ENCODE data around the gene GRK5.

Gene GRK5

GRCh38 chr10:119406601-119407253 is 199.4 kb downstream of the GRK5 start:
- Histone ChIP-seq H3K9ac (ENCODE audit: low read length) (no peak overlapping the region), H3K9me3 (ENCODE audit: control insufficient read depth, low read length) (no peaks in the 10 kb centered on the region), H3K4me1 (ENCODE audit: control insufficient read depth, insufficient read depth, low read length) (peaks cover 5% of the 10 kb centered on the region), H3K4me3 (ENCODE audit: low read length) (no peak overlapping the region), H3K36me3 (ENCODE audit: control insufficient read depth, insufficient read depth, low read length, severe bottlenecking) (no peaks in the 10 kb centered on the region), H3K27me3 (replicated peaks; ENCODE audit: control insufficient read depth, insufficient read depth, low read length) (no peaks in the 10 kb centered on the region)
- DNase-seq (ENCODE audit: low read depth), result no peak

GRCh38 chr10:119407254-119407777 is 199.9 kb downstream of the GRK5 start:
- Histone ChIP-seq H3K27me3 (replicated peaks; ENCODE audit: control insufficient read depth, insufficient read depth, low read length) (no peaks in the 10 kb centered on the region), H3K9me3 (ENCODE audit: control insufficient read depth, low read length) (no peaks in the 10 kb centered on the region), H3K36me3 (ENCODE audit: control insufficient read depth, insufficient read depth, low read length, severe bottlenecking) (no peaks in the 10 kb centered on the region), H3K4me1 (ENCODE audit: control insufficient read depth, insufficient read depth, low read length) (peaks cover 2% of the 10 kb centered on the region), H3K9ac (ENCODE audit: low read length) (no peak overlapping the region), H3K4me3 (ENCODE audit: low read length) (no peak overlapping the region)
- no peak for DNase-seq (ENCODE audit: low read depth)

- no peaks in the 10 kb centered on the region for H3K27me3 ChIP-seq (replicated peaks; ENCODE audit: control insufficient read depth, insufficient read depth, low read length)
- H3K9ac ChIP-seq (ENCODE audit: low read length), result no peak overlapping the region
- DNase-seq (ENCODE audit: low read depth), result no peak
- H3K4me3 ChIP-seq (ENCODE audit: low read length), result no peak overlapping the region
- no peaks in the 10 kb centered on the region for H3K36me3 ChIP-seq (ENCODE audit: control insufficient read depth, insufficient read depth, low read length, severe bottlenecking)
- peaks cover 8% of the 10 kb centered on the region for H3K4me1 ChIP-seq (ENCODE audit: control insufficient read depth, insufficient read depth, low read length)
- no peaks in the 10 kb centered on the region for H3K9me3 ChIP-seq (ENCODE audit: control insufficient read depth, low read length)
Observed at GRCh38 chr10:119408072-119408471, 200.7 kb downstream of the GRK5 start.

- no peak overlapping the region for H3K4me3 ChIP-seq (ENCODE audit: low read length)
- H3K9ac ChIP-seq (ENCODE audit: low read length), result no peak overlapping the region
- no peak for DNase-seq (ENCODE audit: low read depth)
- no peaks in the 10 kb centered on the region for H3K27me3 ChIP-seq (replicated peaks; ENCODE audit: control insufficient read depth, insufficient read depth, low read length)
- H3K9me3 ChIP-seq (ENCODE audit: control insufficient read depth, low read length), result no peaks in the 10 kb centered on the region
- H3K4me1 ChIP-seq (ENCODE audit: control insufficient read depth, insufficient read depth, low read length), result peaks cover 14% of the 10 kb centered on the region
- H3K36me3 ChIP-seq (ENCODE audit: control insufficient read depth, insufficient read depth, low read length, severe bottlenecking), result no peaks in the 10 kb centered on the region
Observed at GRCh38 chr10:119408969-119409371, 201.6 kb downstream of the GRK5 start.

- H3K9ac ChIP-seq (ENCODE audit: low read length), result no peak overlapping the region
- no peaks in the 10 kb centered on the region for H3K9me3 ChIP-seq (ENCODE audit: control insufficient read depth, low read length)
- H3K4me3 ChIP-seq (ENCODE audit: low read length), result no peak overlapping the region
- no peak for DNase-seq (ENCODE audit: low read depth)
- no peaks in the 10 kb centered on the region for H3K36me3 ChIP-seq (ENCODE audit: control insufficient read depth, insufficient read depth, low read length, severe bottlenecking)
- H3K27me3 ChIP-seq (replicated peaks; ENCODE audit: control insufficient read depth, insufficient read depth, low read length), result no peaks in the 10 kb centered on the region
- H3K4me1 ChIP-seq (ENCODE audit: control insufficient read depth, insufficient read depth, low read length), result peaks cover 14% of the 10 kb centered on the region
Observed at GRCh38 chr10:119409385-119409784, 202.0 kb downstream of the GRK5 start.

- Histone ChIP-seq H3K4me3 (ENCODE audit: low read length) (no peak overlapping the region), H3K9ac (ENCODE audit: low read length) (no peak overlapping the region), H3K9me3 (ENCODE audit: control insufficient read depth, low read length) (no peaks in the 10 kb centered on the region), H3K4me1 (ENCODE audit: control insufficient read depth, insufficient read depth, low read length) (peaks cover 14% of the 10 kb centered on the region), H3K27me3 (replicated peaks; ENCODE audit: control insufficient read depth, insufficient read depth, low read length) (no peaks in the 10 kb centered on the region), H3K36me3 (ENCODE audit: control insufficient read depth, insufficient read depth, low read length, severe bottlenecking) (no peaks in the 10 kb centered on the region)
- DNase-seq (ENCODE audit: low read depth), result no peak
Observed at GRCh38 chr10:119409906-119410305, 202.5 kb downstream of the GRK5 start.

GRCh38 chr10:119410361-119411116 is 203.2 kb downstream of the GRK5 start:
- no peak for DNase-seq (ENCODE audit: low read depth)
- no peaks in the 10 kb centered on the region for H3K9me3 ChIP-seq (ENCODE audit: control insufficient read depth, low read length)

GRCh38 chr10:119412244-119413092 is 205.1 kb downstream of the GRK5 start:
- no peak for DNase-seq (ENCODE audit: low read depth)
- Histone ChIP-seq H3K4me3 (ENCODE audit: low read length) (no peak overlapping the region), H3K36me3 (ENCODE audit: control insufficient read depth, insufficient read depth, low read length, severe bottlenecking) (no peaks in the 10 kb centered on the region), H3K4me1 (ENCODE audit: control insufficient read depth, insufficient read depth, low read length) (peaks cover 14% of the 10 kb centered on the region), H3K27me3 (replicated peaks; ENCODE audit: control insufficient read depth, insufficient read depth, low read length) (no peaks in the 10 kb centered on the region), H3K9me3 (ENCODE audit: control insufficient read depth, low read length) (no peaks in the 10 kb centered on the region), H3K9ac (ENCODE audit: low read length) (peak overlapping the region; percentile 17)

More at GRCh38 chr10:119410361-119411116, 203.2 kb downstream of the GRK5 start:
- H3K4me1 ChIP-seq (ENCODE audit: control insufficient read depth, insufficient read depth, low read length), result peaks cover 14% of the 10 kb centered on the region
- H3K27me3 ChIP-seq (replicated peaks; ENCODE audit: control insufficient read depth, insufficient read depth, low read length), result no peaks in the 10 kb centered on the region
- H3K36me3 ChIP-seq (ENCODE audit: control insufficient read depth, insufficient read depth, low read length, severe bottlenecking), result no peaks in the 10 kb centered on the region
- no peak overlapping the region for H3K4me3 ChIP-seq (ENCODE audit: low read length)
- no peak overlapping the region for H3K9ac ChIP-seq (ENCODE audit: low read length)

- peak; percentile 75 for DNase-seq (ENCODE audit: low read depth)
- Histone ChIP-seq H3K9ac (ENCODE audit: low read length) (peak overlapping the region; percentile 17), H3K9me3 (ENCODE audit: control insufficient read depth, low read length) (no peaks in the 10 kb centered on the region), H3K36me3 (ENCODE audit: control insufficient read depth, insufficient read depth, low read length, severe bottlenecking) (no peaks in the 10 kb centered on the region), H3K4me1 (ENCODE audit: control insufficient read depth, insufficient read depth, low read length) (peaks cover 14% of the 10 kb centered on the region), H3K27me3 (replicated peaks; ENCODE audit: control insufficient read depth, insufficient read depth, low read length) (no peaks in the 10 kb centered on the region), H3K4me3 (ENCODE audit: low read length) (no peak overlapping the region)
Observed at GRCh38 chr10:119413093-119413453, 205.7 kb downstream of the GRK5 start.

GRCh38 chr10:119413471-119414080 is 206.2 kb downstream of the GRK5 start:
- Histone ChIP-seq H3K9me3 (ENCODE audit: control insufficient read depth, low read length) (no peaks in the 10 kb centered on the region), H3K36me3 (ENCODE audit: control insufficient read depth, insufficient read depth, low read length, severe bottlenecking) (no peaks in the 10 kb centered on the region), H3K27me3 (replicated peaks; ENCODE audit: control insufficient read depth, insufficient read depth, low read length) (no peaks in the 10 kb centered on the region), H3K4me3 (ENCODE audit: low read length) (no peak overlapping the region), H3K9ac (ENCODE audit: low read length) (no peak overlapping the region), H3K4me1 (ENCODE audit: control insufficient read depth, insufficient read depth, low read length) (peaks cover 14% of the 10 kb centered on the region)
- peak; percentile 65 for DNase-seq (ENCODE audit: low read depth)

All from adipocyte (in vitro differentiated cells).